Measurements from ENCODE around the gene CLDN14. TPM values are rescaled to one million over a fixed set of nuclear protein-coding genes. Genes with fewer than 3 reads are reported as not detected.

The CLDN14 gene
- total and polyA plus RNA-seq, 2 donors (not counting 1 experiment from before 2014, with no cell fraction given), result 0.39 TPM; not detected in 1

- intact Hi-C loops (cut with micrococcal nuclease), result loop anchor here (1.0 to 10.0 kb wide), 2 partner anchors 38 to 1850 kb away; no protein-coding TSS in a partner anchor
- Mint-ChIP-seq H3K9me3 (ENCODE audit: insufficient read depth) (no peaks in the 10 kb centered on the region), H3K27me3 (peaks cover 4% of the 10 kb centered on the region), H3K27ac (no peak overlapping the region), H3K4me1 (no peaks in the 10 kb centered on the region), H3K4me3 (no peak overlapping the region)
- no peaks in the 10 kb centered on the region for H4K20me1 ChIP-seq (ENCODE audit: control insufficient read depth, insufficient read depth, low read length, poor library complexity, severe bottlenecking)
- CTCF ChIA-PET, result interaction anchor here (0.7 to 1.8 kb wide), 12 partner anchors 9 to 426 kb away, joined by 3 to 6 read pairs (median 3); no protein-coding TSS in a partner anchor
- H3K4me3 ChIP-seq (ENCODE audit: control extremely low read depth in 1 of 5, extremely low read depth in 1 of 5, insufficient read depth in 1 of 5, low read depth in 2 of 5, low read length in 4 of 5), result no peak overlapping the region
- no peak for ATAC-seq (ENCODE audit: low read depth)
- POLR2A ChIA-PET, result interaction anchor here (0.6 kb wide), 1 partner anchor 827 kb away, joined by 4 read pairs; no protein-coding TSS in a partner anchor
- H3K9me3 ChIP-seq (ENCODE audit: control extremely low read depth in 1 of 3, control insufficient read depth in 2 of 3, insufficient read depth in 1 of 3, low read length in 2 of 3), result no peaks in the 10 kb centered on the region
- no peaks in the 10 kb centered on the region for H3K36me3 ChIP-seq (replicated peaks in 1 of 2; ENCODE audit: control extremely low read depth in 1 of 2, control insufficient read depth in 1 of 2, extremely low read depth in 1 of 2, insufficient read depth in 2 of 2, low read length in 1 of 2)
- H3K4me1 ChIP-seq (ENCODE audit: control insufficient read depth in 2 of 2, insufficient read depth in 2 of 2, low read length in 2 of 2), result no peaks in the 10 kb centered on the region
- H3K27ac ChIP-seq (ENCODE audit: low read length in 2 of 2), result no peak overlapping the region
- TF ChIP-seq CTCF (IDR thresholded peaks at IDR 0.05), result peak; percentile 99
- TF ChIP-seq EZH2 (IDR thresholded peaks at IDR 0.05; ENCODE audit: borderline replicate concordance, insufficient read depth, low read depth, low read length, poor library complexity, severe bottlenecking), result no peak
- no CpG with 5 or more reads among the region's 5 CpGs for WGBS (ENCODE audit: insufficient coverage)
- no peaks in the 10 kb centered on the region for H3K79me2 ChIP-seq (ENCODE audit: control insufficient read depth, insufficient read depth, low read length)
- H3K4me2 ChIP-seq (replicated peaks; ENCODE audit: low read depth, low read length, poor library complexity, severe bottlenecking), result no peak overlapping the region
- peak; percentile 58 for DNase-seq
- peaks cover 0 to 5% (median 0%) of the 10 kb centered on the region in 4 experiments for H3K27me3 ChIP-seq (replicated peaks in 1 of 4; ENCODE audit: control extremely low read depth in 1 of 4, control insufficient read depth in 3 of 4, insufficient read depth in 4 of 4, low read length in 3 of 4)
- H3K9ac ChIP-seq (ENCODE audit: low read length), result no peak overlapping the region
- no peak overlapping the region for H2AFZ ChIP-seq (ENCODE audit: insufficient read depth, low read depth, low read length, poor library complexity, severe bottlenecking)
Measured at GRCh38 chr21:36504067-36505058, 24.4 kb upstream of the CLDN14 start.
